Activated CD4-positive, CD25-positive, alpha-beta regulatory T cell (primary cell): ENCODE data around the gene GAL3ST3.
A peak's percentile ranks its signal among the peaks of the same experiment; 100 is the strongest.
"Not testable (repeated sequence)": the region's sequence is repeated elsewhere in the genome, so short reads cannot be mapped to it uniquely, and the experiment has no call there.

ENCODE experiments used
- DNase-seq, 4 experiments: peaks; one replicate each; lab custom pipeline; 2025; lab: John Stamatoyannopoulos, UW

The GAL3ST3 gene

GRCh38 chr11:66044757-66045156 is 4.2 kb downstream of the GAL3ST3 start:
- no peak for DNase-seq

- DNase-seq, result no peak
Measured at GRCh38 chr11:66042996-66043906, 5.7 kb downstream of the GAL3ST3 start.

- no peak for DNase-seq
Measured at GRCh38 chr11:66042227-66042995, 6.5 kb downstream of the GAL3ST3 start.

- DNase-seq, result no peak
Measured at GRCh38 chr11:66039765-66040164, 9.2 kb downstream of the GAL3ST3 start.

GRCh38 chr11:66037327-66037726 is 11.6 kb downstream of the GAL3ST3 start:
- no peak for DNase-seq

- DNase-seq, result no peak
Measured at GRCh38 chr11:66036334-66036710, 12.6 kb downstream of the GAL3ST3 start.

GRCh38 chr11:66035653-66036333 is 13.2 kb downstream of the GAL3ST3 start:
- DNase-seq, result no peak

- no peak for DNase-seq
Measured at GRCh38 chr11:66032957-66033735, 15.8 kb downstream of the GAL3ST3 start.

GRCh38 chr11:66026017-66026529 is 22.9 kb downstream of the GAL3ST3 start, which contains the start of gene CATSPER1:
Gene CATSPER1 (minus strand): TSS chr11:66026479. CDS start chr11:66026379, 100 bp downstream.
- DNase-seq, result no peak

- not testable (repeated sequence) for DNase-seq
Measured at GRCh38 chr11:66023186-66023440, 25.8 kb downstream of the GAL3ST3 start.

- DNase-seq, result peak; percentile 51 to 82 (median 64)
Measured at GRCh38 chr11:66022401-66023185, 26.4 kb downstream of the GAL3ST3 start.

- no peak for DNase-seq
Measured at GRCh38 chr11:66020618-66021357, 28.2 kb downstream of the GAL3ST3 start.

GRCh38 chr11:66020212-66020611 is 28.7 kb downstream of the GAL3ST3 start:
- no peak for DNase-seq

GRCh38 chr11:66017321-66017720 is 31.6 kb downstream of the GAL3ST3 start:
- DNase-seq, result no peak

- DNase-seq, result no peak
Measured at GRCh38 chr11:66016793-66017177, 32.2 kb downstream of the GAL3ST3 start.

- DNase-seq, result no peak
Measured at GRCh38 chr11:66015936-66016792, 32.8 kb downstream of the GAL3ST3 start.

GRCh38 chr11:66015454-66015881 is 33.5 kb downstream of the GAL3ST3 start:
- no peak for DNase-seq

GRCh38 chr11:66014804-66015453 is 34.0 kb downstream of the GAL3ST3 start:
- DNase-seq, result no peak

GRCh38 chr11:66013762-66014100 is 35.2 kb downstream of the GAL3ST3 start:
- DNase-seq, result no peak
